Fibroblast of skin of right quadriceps (primary cell): ENCODE data around the gene SLIT3.
"Not testable (repeated sequence)": the region's sequence is repeated elsewhere in the genome, so short reads cannot be mapped to it uniquely, and the experiment has no call there.

Experiments used
- DNase-seq: peaks from one replicate; pipeline ENCODE4 v3.0.0-alpha.2; 2013

SLIT3 gene

GRCh38 chr5:169216866-169217265 lies 84.1 kb downstream of the SLIT3 start:
- DNase-seq: peak; percentile 41

GRCh38 chr5:169213479-169213878 lies 87.5 kb downstream of the SLIT3 start:
- DNase-seq: peak; percentile 80

- DNase-seq: not testable (repeated sequence)
Observed at GRCh38 chr5:169211761-169212160, 89.2 kb downstream of the SLIT3 start.

GRCh38 chr5:169204788-169205400 lies 96.0 kb downstream of the SLIT3 start:
- DNase-seq: no peak

GRCh38 chr5:169202969-169203368 lies 98.0 kb downstream of the SLIT3 start:
- DNase-seq: no peak

- no peak for DNase-seq
Observed at GRCh38 chr5:169201597-169201996, 99.3 kb downstream of the SLIT3 start.

GRCh38 chr5:169200125-169200778 lies 100.7 kb downstream of the SLIT3 start:
- DNase-seq: no peak

GRCh38 chr5:169197343-169197742 lies 103.6 kb downstream of the SLIT3 start:
- no peak for DNase-seq

- no peak for DNase-seq
Observed at GRCh38 chr5:169196059-169196458, 104.9 kb downstream of the SLIT3 start.

- no peak for DNase-seq
Observed at GRCh38 chr5:169195601-169196000, 105.3 kb downstream of the SLIT3 start.

GRCh38 chr5:169192536-169192935 lies 108.4 kb downstream of the SLIT3 start:
- no peak for DNase-seq

- peak; percentile 40 for DNase-seq
Observed at GRCh38 chr5:169190849-169191248, 110.1 kb downstream of the SLIT3 start.

GRCh38 chr5:169185626-169186025 lies 115.3 kb downstream of the SLIT3 start:
- DNase-seq: peak; percentile 47

GRCh38 chr5:169183576-169183975 lies 117.4 kb downstream of the SLIT3 start:
- DNase-seq: peak; percentile 94

- DNase-seq: no peak
Observed at GRCh38 chr5:169182797-169183196, 118.1 kb downstream of the SLIT3 start.

- DNase-seq: peak; percentile 61
Observed at GRCh38 chr5:169181814-169182213, 119.1 kb downstream of the SLIT3 start.

GRCh38 chr5:169178754-169179153 lies 122.2 kb downstream of the SLIT3 start:
- no peak for DNase-seq

- DNase-seq: no peak
Observed at GRCh38 chr5:169178274-169178673, 122.7 kb downstream of the SLIT3 start.

GRCh38 chr5:169176709-169177694 lies 123.9 kb downstream of the SLIT3 start:
- DNase-seq: no peak

GRCh38 chr5:169175733-169176132 lies 125.2 kb downstream of the SLIT3 start:
- DNase-seq: no peak

- DNase-seq: no peak
Observed at GRCh38 chr5:169174923-169175322, 126.0 kb downstream of the SLIT3 start.

- DNase-seq: peak; percentile 55
Observed at GRCh38 chr5:169173372-169173771, 127.6 kb downstream of the SLIT3 start.

GRCh38 chr5:169171515-169171914 lies 129.4 kb downstream of the SLIT3 start:
- peak; percentile 34 for DNase-seq

- no peak for DNase-seq
Observed at GRCh38 chr5:169169783-169170182, 131.2 kb downstream of the SLIT3 start.
